Cardiac muscle cell (in vitro differentiated cells and primary cell): Measurements from ENCODE around the gene TTN. TPM values are rescaled to one million over a fixed set of nuclear protein-coding genes. Genes with fewer than 3 reads are reported as not detected.

Source experiments
- DNase-seq, 2 donors: peaks; one replicate each; pipeline versions ENCODE4 v3.0.0 to v3.0.0-alpha.2; 2010 to 2017; ENCODE audit warnings: low read depth in 1 of 2, low spot score in 1 of 2
- H3K27ac ChIP-seq: fragments of 200-600 bp; sonication (generic); 2 replicates; pipeline ENCODE4 v1.5.1; 2016
- H3K27me3 ChIP-seq: fragments of 200-600 bp; sonication (generic); 2 replicates; pipeline ENCODE4 v1.6.0; 2016; ENCODE audit warnings: control low read depth
- H3K36me3 ChIP-seq: fragments of 200-600 bp; sonication (generic); 2 replicates; pipeline ENCODE4 v1.5.1; 2016; ENCODE audit warnings: control low read depth
- H3K4me1 ChIP-seq: fragments of 200-600 bp; sonication (generic); 2 replicates; pipeline ENCODE4 v1.8.1; 2017; ENCODE audit warnings: low read depth, mild to moderate bottlenecking, mixed run types
- H3K4me3 ChIP-seq: fragments of 200-600 bp; sonication (generic); 2 replicates; pipeline ENCODE4 v1.5.1; 2016; ENCODE audit warnings: mild to moderate bottlenecking
- H3K9me3 ChIP-seq: fragments of 200-600 bp; sonication (generic); 2 replicates; pipeline ENCODE4 v1.5.1; 2017; ENCODE audit warnings: low read depth, mild to moderate bottlenecking, control low read depth
- CTCF ChIP-seq: IDR thresholded peaks from 2 replicates; pipeline ENCODE4 v1.5.1; 2012; ENCODE audit warnings: low read depth, mild to moderate bottlenecking, low read length
- polyA plus RNA-seq: library from polyadenylated mRNA; unstranded; fragments of >200 nt; fragmentation: Nextera tagmentation; extraction: Ambion mirVana; gene quantifications from 2 replicates; pipeline ENCODE4 v1.2.1, GENCODE V29; 2016
- total RNA-seq: library from RNA; depleted of rRNA; stranded (reverse); fragments of >200 nt; gene quantifications from 2 replicates; pipeline ENCODE4 v1.2.3, GENCODE V29; 2016

The TTN gene
- total and polyA plus RNA-seq, 2 experiments from 2014 or later, result 1,208 to 1,214 TPM

GRCh38 chr2:178800510-178800909 is 6.7 kb downstream of the TTN start:
- no peak for TF ChIP-seq CTCF
- Histone ChIP-seq H3K9me3 (no peaks in the 10 kb centered on the region), H3K4me1 (peaks cover 47% of the 10 kb centered on the region), H3K4me3 (peak overlapping the region; percentile 2), H3K27ac (peak overlapping the region; percentile 70), H3K36me3 (peaks cover 92% of the 10 kb centered on the region), H3K27me3 (no peaks in the 10 kb centered on the region)
- no peak for DNase-seq

- H3K9me3 ChIP-seq, result no peaks in the 10 kb centered on the region
- peaks cover 44% of the 10 kb centered on the region for H3K4me1 ChIP-seq
- H3K27me3 ChIP-seq, result no peaks in the 10 kb centered on the region
- no peak for DNase-seq
- peaks cover 99% of the 10 kb centered on the region for H3K36me3 ChIP-seq
- H3K4me3 ChIP-seq, result no peak overlapping the region
- no peak for TF ChIP-seq CTCF
- H3K27ac ChIP-seq, result peak overlapping the region; percentile 70
Measured at GRCh38 chr2:178799305-178799704, 7.9 kb downstream of the TTN start.

GRCh38 chr2:178796079-178796677 is 11.0 kb downstream of the TTN start:
- H3K4me3 ChIP-seq, result no peak overlapping the region
- peak in 1 of 2 donors; percentile 70 for DNase-seq
- peaks cover 100% of the 10 kb centered on the region for H3K36me3 ChIP-seq
- H3K9me3 ChIP-seq, result no peaks in the 10 kb centered on the region
- H3K27ac ChIP-seq, result peak overlapping the region; percentile 28
- TF ChIP-seq CTCF, result peak; percentile 50
- peaks cover 13% of the 10 kb centered on the region for H3K4me1 ChIP-seq
- no peaks in the 10 kb centered on the region for H3K27me3 ChIP-seq

- H3K4me3 ChIP-seq, result no peak overlapping the region
- TF ChIP-seq CTCF, result no peak
- no peaks in the 10 kb centered on the region for H3K27me3 ChIP-seq
- H3K9me3 ChIP-seq, result no peaks in the 10 kb centered on the region
- H3K27ac ChIP-seq, result peak overlapping the region; percentile 32
- peaks cover 98% of the 10 kb centered on the region for H3K36me3 ChIP-seq
- DNase-seq, result no peak
- H3K4me1 ChIP-seq, result no peaks in the 10 kb centered on the region
Measured at GRCh38 chr2:178787934-178788333, 19.3 kb downstream of the TTN start.

- Histone ChIP-seq H3K4me1 (no peaks in the 10 kb centered on the region), H3K27me3 (no peaks in the 10 kb centered on the region), H3K36me3 (peaks cover 98% of the 10 kb centered on the region), H3K9me3 (no peaks in the 10 kb centered on the region), H3K27ac (peak overlapping the region; percentile 66), H3K4me3 (no peak overlapping the region)
- no peak for DNase-seq
- TF ChIP-seq CTCF, result no peak
Measured at GRCh38 chr2:178787155-178787554, 20.1 kb downstream of the TTN start.
